22Rv1 (cell line): ENCODE results near the gene GALC.

Experiments
- H3K27ac ChIP-seq: fragments of 450-650 bp; 2 replicates; pipeline ENCODE4 v1.5.1; 2017
- CTCF ChIP-seq: fragments of 450-650 bp; IDR thresholded peaks from 2 replicates; pipeline ENCODE4 v1.5.1; 2017; ENCODE audit warnings: mild to moderate bottlenecking
- ZFX ChIP-seq: fragments of 450-650 bp; IDR thresholded peaks from 2 replicates; pipeline ENCODE4 v1.6.1; 2017; ENCODE audit warnings: antibody characterized with exemption, borderline replicate concordance

GALC gene

GRCh38 chr14:88030892-88031291 is 37.9 kb upstream of the GALC start:
- no peak for TF ChIP-seq ZFX
- TF ChIP-seq CTCF = no peak
- H3K27ac ChIP-seq = no peak overlapping the region

- no peak for TF ChIP-seq ZFX
- no peak overlapping the region for H3K27ac ChIP-seq
Measured at GRCh38 chr14:88030079-88030478, 37.1 kb upstream of the GALC start.

GRCh38 chr14:88029500-88029899 is 36.5 kb upstream of the GALC start:
- TF ChIP-seq ZFX (no peak), CTCF (no peak)
- H3K27ac ChIP-seq = no peak overlapping the region

- TF ChIP-seq CTCF (no peak), ZFX (no peak)
- no peak overlapping the region for H3K27ac ChIP-seq
Measured at GRCh38 chr14:88026890-88027289, 33.9 kb upstream of the GALC start.

- peak overlapping the region; percentile 95 for H3K27ac ChIP-seq
Measured at GRCh38 chr14:88025313-88025712, 32.3 kb upstream of the GALC start.

GRCh38 chr14:88024252-88025086 is 31.5 kb upstream of the GALC start:
- H3K27ac ChIP-seq = peak overlapping the region; percentile 95

More at GRCh38 chr14:88025313-88025712, 32.3 kb upstream of the GALC start:
- TF ChIP-seq ZFX (no peak), CTCF (no peak)

GRCh38 chr14:88023658-88024187 is 30.7 kb upstream of the GALC start:
- peak overlapping the region; percentile 95 for H3K27ac ChIP-seq

GRCh38 chr14:88017535-88017934 is 24.6 kb upstream of the GALC start:
- TF ChIP-seq ZFX (no peak), CTCF (no peak)
- no peak overlapping the region for H3K27ac ChIP-seq

More at GRCh38 chr14:88023658-88024187, 30.7 kb upstream of the GALC start:
- no peak for TF ChIP-seq CTCF
- TF ChIP-seq ZFX = no peak
